Heart right ventricle (tissue), 16 donors: ENCODE measurements around the gene LENG8. TPM values are rescaled to one million over a fixed set of nuclear protein-coding genes. Genes with fewer than 3 reads are reported as not detected.
"Not testable (repeated sequence)": the region's sequence is repeated elsewhere in the genome, so short reads cannot be mapped to it uniquely, and the experiment has no call there.

ENCODE experiments used
- ATAC-seq, 8 donors: fragments of 200-7000 bp; cut with Tn5 transposase; one replicate each; pipeline ENCODE4 v1.9.1; 2020; ENCODE audit warnings: mild to moderate bottlenecking in 8 of 8, moderate library complexity in 8 of 8, moderate number of reproducible peaks in 1 of 8
- DNase-seq, 2 donors: peaks; one replicate each; pipeline ENCODE4 v3.0.0-alpha.2; 2020
- H3K27ac ChIP-seq, 10 donors: fragments of 200-600 bp; sonication (generic) in 2 of 10; one replicate each; pipeline versions ENCODE4 v1.5.0 to v1.8.0; 2020 to 2022; ENCODE audit warnings: mild to moderate bottlenecking in 3 of 10
- H3K27me3 ChIP-seq, 7 donors: fragments of 200-600 bp; one replicate each; pipeline ENCODE4 v1.8.0; 2021 to 2022; ENCODE audit warnings: mild to moderate bottlenecking in 2 of 7
- H3K36me3 ChIP-seq, 9 donors: fragments of 200-600 bp; sonication (generic) in 1 of 9; one replicate each; pipeline versions ENCODE4 v1.5.0 to v1.8.0; 2020 to 2022; ENCODE audit warnings: mild to moderate bottlenecking in 2 of 9
- H3K4me1 ChIP-seq, 9 donors: fragments of 200-600 bp; sonication (generic) in 1 of 9; one replicate each; pipeline versions ENCODE4 v1.5.0 to v1.8.0; 2020 to 2022; ENCODE audit warnings: mild to moderate bottlenecking in 4 of 9
- H3K4me3 ChIP-seq, 10 donors: fragments of 200-600 bp; sonication (generic) in 2 of 10; one replicate each; pipeline versions ENCODE4 v1.5.0 to v1.8.0; 2020 to 2022; ENCODE audit warnings: mild to moderate bottlenecking in 7 of 10, moderate library complexity in 2 of 10
- H3K9me3 ChIP-seq, 11 donors: fragments of 200-600 bp in 10 of 11; sonication (generic) in 2 of 11; one replicate each; pipeline versions ENCODE4 v1.5.0 to v1.8.0; 2013 to 2022; ENCODE audit warnings: mild to moderate bottlenecking in 2 of 11, control low read depth in 1 of 11, moderate library complexity in 1 of 11
- CTCF ChIP-seq, 9 donors: fragments of 200-600 bp; sonication (generic) in 2 of 9; IDR thresholded peaks; one replicate each; pipeline versions ENCODE4 v1.5.0 to v1.8.0; 2021 to 2022; ENCODE audit warnings: antibody characterized with exemption in 9 of 9, mild to moderate bottlenecking in 5 of 9, moderate library complexity in 1 of 9
- WGBS, 2 donors: extraction: QIAGEN DNeasy Blood & Tissue Kit; methylation state at CpG; one replicate each; pipeline ENCODE4 v1.1.7; 2013; ENCODE audit warnings: inconsistent platforms in 1 of 2; 5-methylcytosine and 5-hydroxymethylcytosine counted together
- intact Hi-C, 10 donors: fragments of 100-400 bp; cut with DNase I; formaldehyde crosslinking; loops; one replicate each; pipeline versions ENCODE4 v1.11.1 to v1.14.2; 2022
- polyA plus RNA-seq, 2 donors: library from polyadenylated mRNA; stranded (reverse); fragments of 200-250 nt; gene quantifications; one replicate each; pipeline ENCODE4 v1.2.3, GENCODE V29; 2013
- total RNA-seq, 10 donors: library from RNA; stranded (reverse); fragmentation: NEBNext Ultra II Directional in 3 of 10; extraction: Animal tissue kit (Norgen Biotek cat#: 25700) in 3 of 10; gene quantifications; one replicate each; pipeline versions ENCODE4 v1.2.1 to v1.2.4, GENCODE V29; 2021 to 2023
- donor health status: Arrhythmogenic right ventricular cardiomyopathy.
- donor health status: ischemic (EF 13 %, LVEDD 7.1; RV severe dilation, severe dysfunction).
- donor health status: healthy with polysubstance abuse.
- donor health status: DM: no; HTN: yes; CAD: no.
- donor health status: DM: no; HTN: no; CAD: no.
- donor health status: ischemic (EF 25% LVEDD 6.9; RV normal size, moderate dysfunction).
- donor health status: ischemic (EF 25% LVEDD 5.7; RV mildly dilated, moderate dysfunction).
- donor health status: healthy.
- donor health status: DM: yes; HTN: yes; CAD: no.
- donor health status: Ischemic cardiomyopathy.
- donor health status: ischemic (EF 35%, LVEDD 5.7; RV mildly dilated, moderate dysfunction).
- donor health status: nonischemic (EF 11% LVEDD 7.7; RV severe dilation, severe dysfunction).
- donor health status: DM: yes; HTN: yes; CAD: no.
- donor health status: PGD.
- donor health status: ischemic (EF 29% LVEDD 5.4; RV normal size, mild dysfunction).
- donor health status: nonischemic (EF 23%, LVEDD 6.1; RV moderate dilation, normal function).

Gene LENG8
- total and polyA plus RNA-seq, 12 donors: 34.3 to 194 (median 56.8) TPM

- 75% methylated on average over 10 of the region's 10 CpGs for WGBS, 2 donors
- no peak for ATAC-seq
- Histone ChIP-seq H3K9me3 (no peaks in the 10 kb centered on the region), H3K4me3 (no peak overlapping the region), H3K27ac (no peak overlapping the region), H3K36me3 (no peaks in the 10 kb centered on the region), H3K4me1 (no peaks in the 10 kb centered on the region), H3K27me3 (peaks cover 0 to 52% (median 16%) of the 10 kb centered on the region in 7 donors)
- intact Hi-C loops: no loop called here
- TF ChIP-seq CTCF (IDR thresholded peaks at IDR 0.05): no peak
- no peak for DNase-seq
Measured at GRCh38 chr19:54506079-54506478, 57.1 kb downstream of the LENG8 start.

GRCh38 chr19:54507038-54507717, 58.2 kb downstream of the LENG8 start:
- H3K27ac ChIP-seq, H3K9me3 ChIP-seq, DNase-seq, intact Hi-C loops, H3K4me3 ChIP-seq, H3K4me1 ChIP-seq, H3K36me3 ChIP-seq, ATAC-seq: not testable (repeated sequence)
- peaks cover 0 to 49% (median 16%) of the 10 kb centered on the region in 7 donors for H3K27me3 ChIP-seq
- 63 to 64% methylated on average over 9 to 10 of the region's 15 CpGs for WGBS, 2 donors

DNA sequence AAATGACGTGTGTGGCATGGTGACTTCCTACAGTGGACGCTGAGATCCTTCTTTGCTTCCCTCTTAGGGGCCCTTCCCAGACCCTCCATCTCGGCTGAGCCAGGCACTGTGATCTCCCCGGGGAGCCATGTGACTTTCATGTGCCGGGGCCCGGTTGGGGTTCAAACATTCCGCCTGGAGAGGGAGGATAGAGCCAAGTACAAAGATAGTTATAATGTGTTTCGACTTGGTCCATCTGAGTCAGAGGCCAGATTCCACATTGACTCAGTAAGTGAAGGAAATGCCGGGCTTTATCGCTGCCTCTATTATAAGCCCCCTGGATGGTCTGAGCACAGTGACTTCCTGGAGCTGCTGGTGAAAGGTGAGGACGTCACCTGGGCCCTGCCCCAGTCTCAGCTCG, 58.8 kb downstream of the LENG8 start:
- no peaks in the 10 kb centered on the region for H3K9me3 ChIP-seq
- ATAC-seq (no peak), DNase-seq (no peak)
- TF ChIP-seq CTCF (IDR thresholded peaks at IDR 0.05): no peak
- H3K4me3 ChIP-seq: no peak overlapping the region
- intact Hi-C loops: no loop called here
- no peaks in the 10 kb centered on the region for H3K4me1 ChIP-seq
- WGBS, 2 donors: 54 to 57% methylated on average over 12 of the region's 12 CpGs
- H3K27me3 ChIP-seq: peaks cover 0 to 47% (median 16%) of the 10 kb centered on the region in 7 donors
- no peak overlapping the region for H3K27ac ChIP-seq
- no peaks in the 10 kb centered on the region for H3K36me3 ChIP-seq

GRCh38 chr19:54508487-54508886, 59.5 kb downstream of the LENG8 start:
- H3K27me3 ChIP-seq: peaks cover 0 to 45% (median 16%) of the 10 kb centered on the region in 7 donors
- H3K4me3 ChIP-seq, DNase-seq, H3K36me3 ChIP-seq, H3K27ac ChIP-seq, H3K4me1 ChIP-seq, H3K9me3 ChIP-seq, intact Hi-C loops: not testable (repeated sequence)
- 49 to 82% methylated on average over 2 of the region's 3 CpGs for WGBS, 2 donors
- ATAC-seq: peak in 1 of 8 donors; percentile 55

GRCh38 chr19:54509200-54509940, 60.4 kb downstream of the LENG8 start:
- intact Hi-C loops, H3K27ac ChIP-seq, H3K4me3 ChIP-seq, H3K4me1 ChIP-seq, DNase-seq, H3K9me3 ChIP-seq, H3K36me3 ChIP-seq: not testable (repeated sequence)
- ATAC-seq: peak in 2 of 8 donors; percentile 14 to 18
- H3K27me3 ChIP-seq: peaks cover 0 to 51% (median 14%) of the 10 kb centered on the region in 7 donors
- 65 to 69% methylated on average over 8 of the region's 21 CpGs for WGBS, 2 donors

Other genes starting within 250 kb of the LENG8 start
- gene RPS9, start 248.3 kb upstream of the LENG8 start, total RNA-seq: 100 to 1,000 TPM; 550 to 734 (median 603) TPM
- gene RPS9, start 248.3 kb upstream of the LENG8 start, polyA plus RNA-seq: 1,000 to 10,000 TPM; 1,335 to 2,571 TPM
- gene LILRB3, start 226.2 kb upstream of the LENG8 start, total RNA-seq: 10 to 100 TPM in 1 of 10 donors, 1 to 10 TPM in 6, under 1 TPM in 3; 0.71 to 18.3 (median 2.0) TPM
- gene LILRB3, start 226.2 kb upstream of the LENG8 start, polyA plus RNA-seq: 1 to 10 TPM; 2.5 TPM
- 1 to 10 TPM in 6 of 10 donors, under 1 TPM in 3, not detected in 1; 0.48 to 9.4 (median 1.3) TPM for gene LILRA6, start 206.4 kb upstream of the LENG8 start, total RNA-seq
- 1 to 10 TPM; 1.1 to 1.5 TPM for gene LILRA6, start 206.4 kb upstream of the LENG8 start, polyA plus RNA-seq
- gene LILRB5, start 191.9 kb upstream of the LENG8 start, total RNA-seq: 10 to 100 TPM in 2 of 10 donors, 1 to 10 TPM in 8; 1.6 to 10.6 (median 3.2) TPM
- 1 to 10 TPM; 1.8 to 9.1 TPM for gene LILRB5, start 191.9 kb upstream of the LENG8 start, polyA plus RNA-seq
- 10 to 100 TPM in 1 of 10 donors, 1 to 10 TPM in 9; 1.1 to 20.1 (median 2.0) TPM for gene LILRB2, start 168.1 kb upstream of the LENG8 start, total RNA-seq
- 1 to 10 TPM; 2.6 to 2.8 TPM for gene LILRB2, start 168.1 kb upstream of the LENG8 start, polyA plus RNA-seq
- gene LILRA5, start 136.0 kb upstream of the LENG8 start, total RNA-seq: 1 to 10 TPM in 6 of 10 donors, under 1 TPM in 4; 0.26 to 8.5 (median 1.3) TPM
- gene LILRA5, start 136.0 kb upstream of the LENG8 start, polyA plus RNA-seq: 1 to 10 TPM in 1 of 2 donors, under 1 TPM in 1; 0.37 to 3.7 TPM
- 1 to 10 TPM in 1 of 10 donors, not detected in 9; 1.6 TPM for gene LILRA4, start 110.0 kb upstream of the LENG8 start, total RNA-seq
- gene LILRA4, start 110.0 kb upstream of the LENG8 start, polyA plus RNA-seq: not detected
- gene LAIR1, start 84.3 kb upstream of the LENG8 start, total RNA-seq: 10 to 100 TPM in 2 of 10 donors, 1 to 10 TPM in 8; 2.1 to 36.3 (median 4.1) TPM
- 1 to 10 TPM; 5.1 to 5.3 TPM for gene LAIR1, start 84.3 kb upstream of the LENG8 start, polyA plus RNA-seq
- gene TTYH1, start 33.7 kb upstream of the LENG8 start, total RNA-seq: 1 to 10 TPM in 5 of 10 donors, under 1 TPM in 5; 0.37 to 4.3 (median 1.0) TPM
- 1 to 10 TPM; 1.8 to 3.1 TPM for gene TTYH1, start 33.7 kb upstream of the LENG8 start, polyA plus RNA-seq
- 1 to 10 TPM; 1.0 to 4.2 (median 1.5) TPM for gene LENG9, start 14.6 kb downstream of the LENG8 start, total RNA-seq
- 1 to 10 TPM; 1.6 to 2.6 TPM for gene LENG9, start 14.6 kb downstream of the LENG8 start, polyA plus RNA-seq
- 10 to 100 TPM in 5 of 10 donors, 1 to 10 TPM in 5; 5.3 to 22.8 (median 9.7) TPM for gene CDC42EP5, start 24.1 kb downstream of the LENG8 start, total RNA-seq
- 10 to 100 TPM; 11.2 to 21.9 TPM for gene CDC42EP5, start 24.1 kb downstream of the LENG8 start, polyA plus RNA-seq
- gene LAIR2, start 53.6 kb downstream of the LENG8 start, total RNA-seq: 1 to 10 TPM in 1 of 10 donors, under 1 TPM in 1, not detected in 8; 0.76 to 2.5 TPM
- gene LAIR2, start 53.6 kb downstream of the LENG8 start, polyA plus RNA-seq: not detected
- gene LILRA2, start 124.6 kb downstream of the LENG8 start, total RNA-seq: 1 to 10 TPM in 6 of 10 donors, under 1 TPM in 4; 0.31 to 3.3 (median 1.2) TPM
- under 1 TPM; 0.22 to 0.87 TPM for gene LILRA2, start 124.6 kb downstream of the LENG8 start, polyA plus RNA-seq
- 1 to 10 TPM in 1 of 10 donors, under 1 TPM in 9; 0.21 to 2.8 (median 0.41) TPM for gene LILRA1, start 144.4 kb downstream of the LENG8 start, total RNA-seq
- gene LILRA1, start 144.4 kb downstream of the LENG8 start, polyA plus RNA-seq: under 1 TPM; 0.19 to 0.29 TPM
- 10 to 100 TPM in 1 of 10 donors, 1 to 10 TPM in 6, under 1 TPM in 3; 0.28 to 16.9 (median 1.5) TPM for gene LILRB1, start 181.3 kb downstream of the LENG8 start, total RNA-seq
- gene LILRB1, start 181.3 kb downstream of the LENG8 start, polyA plus RNA-seq: 1 to 10 TPM in 1 of 2 donors, under 1 TPM in 1; 0.54 to 1.4 TPM
- gene LILRB4, start 213.8 kb downstream of the LENG8 start, total RNA-seq: 10 to 100 TPM in 1 of 10 donors, 1 to 10 TPM in 8, under 1 TPM in 1; 0.99 to 22.4 (median 1.8) TPM
- gene LILRB4, start 213.8 kb downstream of the LENG8 start, polyA plus RNA-seq: 1 to 10 TPM; 2.0 to 2.2 TPM